ENCODE results near the gene NOTUM.
A peak's percentile ranks its signal among the peaks of the same experiment; 100 is the strongest.
"Not testable (repeated sequence)": the region's sequence is repeated elsewhere in the genome, so short reads cannot be mapped to it uniquely, and the experiment has no call there.

The NOTUM gene

GRCh38 chr17:81924557-81925532, 36.1 kb downstream of the NOTUM start:
- no peak for DNase-seq (ENCODE audit: low read depth in 2 of 3, low spot score in 1 of 3)

GRCh38 chr17:81923302-81924260, 37.4 kb downstream of the NOTUM start:
- DNase-seq (ENCODE audit: low read depth in 2 of 3, low spot score in 1 of 3): no peak

GRCh38 chr17:81922566-81923301, 38.3 kb downstream of the NOTUM start:
- DNase-seq (ENCODE audit: low read depth in 2 of 3, low spot score in 1 of 3): no peak

- DNase-seq (ENCODE audit: low read depth in 2 of 3, low spot score in 1 of 3): no peak
Measured at GRCh38 chr17:81921996-81922565, 38.9 kb downstream of the NOTUM start.

GRCh38 chr17:81921537-81921862, 39.5 kb downstream of the NOTUM start:
- DNase-seq (ENCODE audit: low read depth in 2 of 3, low spot score in 1 of 3): no peak

GRCh38 chr17:81920612-81921536, 40.1 kb downstream of the NOTUM start:
- no peak for DNase-seq (ENCODE audit: low read depth in 2 of 3, low spot score in 1 of 3)

- no peak for DNase-seq (ENCODE audit: low read depth in 2 of 3, low spot score in 1 of 3)
Measured at GRCh38 chr17:81918832-81919545, 42.0 kb downstream of the NOTUM start.

- DNase-seq (ENCODE audit: low read depth in 2 of 3, low spot score in 1 of 3): not testable (repeated sequence)
Measured at GRCh38 chr17:81918333-81918669, 42.7 kb downstream of the NOTUM start.

- DNase-seq (ENCODE audit: low read depth in 2 of 3, low spot score in 1 of 3): peak; percentile 62 to 71 (median 69)
Measured at GRCh38 chr17:81917565-81918332, 43.2 kb downstream of the NOTUM start, which contains the start of gene SIRT7. Gene SIRT7 (minus strand): TSS chr17:81918176. CDS start chr17:81918131, 45 bp downstream.

- no peak for DNase-seq (ENCODE audit: low read depth in 2 of 3, low spot score in 1 of 3)
Measured at GRCh38 chr17:81916234-81917001, 44.6 kb downstream of the NOTUM start.

- DNase-seq (ENCODE audit: low read depth in 2 of 3, low spot score in 1 of 3): no peak
Measured at GRCh38 chr17:81915331-81915730, 45.7 kb downstream of the NOTUM start.

GRCh38 chr17:81914103-81914850, 46.7 kb downstream of the NOTUM start:
- no peak for DNase-seq (ENCODE audit: low read depth in 2 of 3, low spot score in 1 of 3)

GRCh38 chr17:81913394-81914102, 47.4 kb downstream of the NOTUM start:
- no peak for DNase-seq (ENCODE audit: low read depth in 2 of 3, low spot score in 1 of 3)

GRCh38 chr17:81912441-81913309, 48.3 kb downstream of the NOTUM start:
- no peak for DNase-seq (ENCODE audit: low read depth in 2 of 3, low spot score in 1 of 3)

- no peak for DNase-seq (ENCODE audit: low read depth in 2 of 3, low spot score in 1 of 3)
Measured at GRCh38 chr17:81911969-81912368, 49.0 kb downstream of the NOTUM start.
